UCSD-AML1 (cell line): ENCODE results near the gene MRPL54.
"Not testable (repeated sequence)": the region's sequence is repeated elsewhere in the genome, so short reads cannot be mapped to it uniquely, and the experiment has no call there.

ENCODE experiments used
- DNase-seq: peaks from one replicate; lab custom pipeline; 2025; ENCODE audit not compliant: unreplicated experiment; lab: John Stamatoyannopoulos, UW

Gene MRPL54

DNA sequence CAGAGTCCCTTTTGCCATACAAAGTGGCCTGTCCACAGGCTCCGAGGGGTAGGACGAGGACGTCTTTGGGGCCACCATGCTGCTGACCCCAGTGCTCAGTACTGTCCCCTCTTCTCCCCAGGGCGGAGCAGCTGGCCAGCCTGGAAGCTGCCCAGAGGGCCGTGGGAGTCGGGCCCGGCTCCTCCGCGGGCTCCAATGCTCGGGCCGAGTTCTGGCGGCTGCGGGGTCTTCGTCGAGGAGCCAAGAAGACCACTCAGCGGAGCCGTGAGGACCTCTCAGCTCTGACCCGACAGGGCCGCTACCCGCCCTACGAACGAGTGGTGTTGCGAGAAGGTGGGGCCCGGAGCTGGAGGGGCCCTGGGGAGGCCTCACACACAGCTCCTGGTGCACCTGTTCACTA lies 22.1 kb upstream of the MRPL54 start:
- DNase-seq = no peak

DNA sequence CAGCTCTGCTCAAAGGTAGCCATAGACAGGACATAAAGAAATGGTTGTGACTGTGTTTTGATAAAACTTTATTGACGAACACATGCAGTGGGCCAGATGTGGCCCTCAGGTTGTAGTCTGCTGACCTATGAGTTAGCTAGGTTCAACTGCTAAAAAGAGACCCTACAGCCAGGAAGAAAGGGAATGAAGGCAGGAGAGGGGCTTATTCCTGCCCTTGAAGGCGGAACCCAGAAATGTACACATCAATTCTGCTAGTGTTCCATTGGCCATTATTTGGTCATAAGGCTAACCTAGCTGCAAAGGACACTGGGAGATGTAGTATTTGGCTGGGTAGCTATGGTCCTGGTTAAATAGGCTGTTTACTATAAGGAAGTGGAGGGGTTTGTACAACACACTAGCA lies 19.0 kb upstream of the MRPL54 start:
- DNase-seq = no peak

DNA sequence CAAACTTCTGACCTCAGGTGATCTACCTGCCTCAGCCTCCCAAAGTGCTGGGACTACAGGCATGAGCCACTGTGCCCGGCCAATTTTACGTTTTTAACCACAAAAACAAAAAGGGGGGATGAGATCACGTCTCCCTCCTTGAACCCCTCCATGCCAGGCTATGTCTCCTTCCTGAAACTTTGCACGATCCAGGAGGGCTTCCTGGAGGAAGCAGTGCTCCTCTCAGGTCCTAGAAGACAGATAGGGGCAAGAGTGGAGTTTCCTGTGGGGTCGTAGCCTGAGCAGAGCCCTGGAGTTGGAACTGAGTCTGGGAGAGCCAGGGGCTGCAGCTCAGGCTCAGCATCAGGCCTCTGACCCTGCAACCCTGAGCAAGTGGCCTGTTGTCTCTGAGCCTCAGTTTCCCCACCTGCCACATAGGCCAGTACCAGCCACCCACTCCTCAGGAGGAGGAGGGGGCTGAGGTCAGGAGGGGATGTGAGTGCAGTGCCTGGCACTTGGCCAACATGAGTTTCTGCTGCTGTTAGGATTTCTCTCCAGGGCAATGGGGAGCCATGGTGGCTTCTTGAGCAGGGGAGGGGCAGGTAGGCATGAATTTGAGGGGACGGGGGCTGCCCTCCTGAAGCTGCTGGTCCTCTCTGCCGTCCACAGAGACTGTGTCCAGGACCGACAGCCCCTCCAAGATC lies 17.0 kb upstream of the MRPL54 start:
- DNase-seq = no peak

DNA sequence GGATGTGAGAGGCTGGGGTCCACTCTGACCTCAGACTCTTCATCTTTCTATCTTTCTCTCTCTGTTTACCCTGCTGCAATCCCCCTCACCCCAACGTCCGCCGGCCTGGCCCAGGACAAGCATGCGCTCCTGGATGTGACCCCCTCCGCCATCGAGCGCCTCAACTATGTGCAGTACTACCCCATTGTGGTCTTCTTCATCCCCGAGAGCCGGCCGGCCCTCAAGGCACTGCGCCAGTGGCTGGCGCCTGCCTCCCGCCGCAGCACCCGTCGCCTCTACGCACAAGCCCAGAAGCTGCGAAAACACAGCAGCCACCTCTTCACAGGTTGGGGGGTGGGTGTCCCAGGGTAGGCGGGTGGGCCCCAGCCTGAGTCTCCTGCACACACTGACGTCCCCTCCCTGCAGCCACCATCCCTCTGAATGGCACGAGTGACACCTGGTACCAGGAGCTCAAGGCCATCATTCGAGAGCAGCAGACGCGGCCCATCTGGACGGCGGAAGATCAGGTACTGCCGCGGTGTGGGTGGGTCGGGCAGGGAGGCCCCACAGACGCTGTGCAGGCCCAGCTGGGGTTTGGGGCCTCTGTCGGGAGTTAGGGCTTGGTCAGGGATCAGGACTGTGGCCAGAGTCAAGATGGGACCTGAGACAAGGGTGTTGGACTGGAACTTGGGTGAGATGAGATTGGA lies 16.0 kb upstream of the MRPL54 start:
- no peak for DNase-seq

DNA sequence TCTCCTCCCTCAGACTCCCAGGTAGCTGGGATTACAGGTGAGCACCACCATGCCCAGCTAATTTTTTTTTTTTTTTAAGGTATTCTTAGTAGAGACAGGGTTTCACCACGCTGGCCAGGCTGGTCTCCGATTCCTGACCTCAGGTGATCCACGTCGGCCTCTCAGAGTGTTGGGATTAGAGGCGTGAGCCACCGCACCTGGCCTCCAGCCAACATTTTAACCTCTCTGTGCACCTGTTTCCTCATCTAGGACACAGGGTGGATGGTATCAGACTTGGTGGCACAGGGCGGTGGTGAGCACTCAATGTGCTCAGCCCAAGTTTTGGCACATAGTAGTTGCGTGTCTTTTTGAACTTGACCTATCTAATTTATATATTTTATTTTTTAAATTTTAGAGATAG lies 13.5 kb upstream of the MRPL54 start:
- DNase-seq = no peak

DNA sequence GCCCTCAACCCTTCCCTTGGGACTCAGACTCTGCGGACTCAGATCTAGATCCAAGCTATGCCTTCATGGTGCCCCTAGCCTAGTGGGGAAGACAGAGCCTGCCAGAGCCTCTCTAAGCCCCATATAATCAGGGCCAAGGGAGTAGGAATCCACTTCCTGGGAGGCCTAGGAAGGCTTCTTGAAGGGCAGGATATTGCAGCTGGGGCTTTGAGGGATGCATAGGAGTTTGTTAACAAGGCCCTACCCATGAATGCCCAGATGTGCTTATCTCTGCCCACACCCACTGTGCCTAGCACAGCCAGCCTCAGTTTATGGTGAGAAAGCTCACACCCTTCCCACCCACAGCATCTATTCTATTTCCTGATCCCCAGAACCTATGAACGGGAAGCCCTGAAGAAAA lies 12.3 kb upstream of the MRPL54 start:
- no peak for DNase-seq

DNA sequence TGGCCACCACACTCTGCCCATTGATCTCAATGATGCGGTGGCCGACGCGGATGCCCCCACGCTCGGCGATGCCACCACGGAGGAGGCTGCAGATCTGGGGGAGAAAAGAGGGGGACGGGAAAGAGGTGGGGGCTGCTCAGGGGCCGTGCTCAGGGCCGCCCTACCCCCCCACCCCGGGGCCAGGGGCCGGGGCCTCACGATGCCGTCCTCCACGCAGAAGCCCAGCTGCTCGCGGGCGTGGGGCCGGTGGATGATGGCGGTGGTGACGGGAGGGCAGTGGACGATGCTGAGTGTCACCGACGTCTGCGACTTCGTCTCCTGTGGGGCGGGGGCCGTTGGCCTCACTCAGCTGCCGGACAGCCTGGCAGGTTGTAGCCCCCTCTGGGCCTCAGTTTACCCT lies 11.2 kb upstream of the MRPL54 start:
- DNase-seq = no peak

DNA sequence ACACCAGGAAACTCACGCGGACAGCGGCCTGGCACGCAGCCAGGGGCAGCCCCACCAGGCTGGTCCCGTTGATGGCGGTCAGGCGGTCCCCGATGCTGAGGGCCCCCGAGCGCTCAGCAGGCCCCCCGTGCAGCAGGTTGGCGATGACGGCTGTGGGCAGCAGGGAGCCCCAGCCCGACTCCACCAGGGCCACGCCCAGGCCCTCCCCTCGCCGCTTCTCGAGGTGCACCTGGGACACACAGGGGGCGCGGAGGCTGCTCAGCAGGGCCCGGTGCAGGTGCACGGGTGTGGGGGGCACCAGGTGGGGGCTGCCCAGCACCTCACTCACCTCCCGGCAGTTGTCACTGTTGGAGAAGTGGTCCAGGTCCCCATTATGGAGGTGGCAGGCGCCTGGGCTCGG lies 10.0 kb upstream of the MRPL54 start:
- DNase-seq = no peak

DNA sequence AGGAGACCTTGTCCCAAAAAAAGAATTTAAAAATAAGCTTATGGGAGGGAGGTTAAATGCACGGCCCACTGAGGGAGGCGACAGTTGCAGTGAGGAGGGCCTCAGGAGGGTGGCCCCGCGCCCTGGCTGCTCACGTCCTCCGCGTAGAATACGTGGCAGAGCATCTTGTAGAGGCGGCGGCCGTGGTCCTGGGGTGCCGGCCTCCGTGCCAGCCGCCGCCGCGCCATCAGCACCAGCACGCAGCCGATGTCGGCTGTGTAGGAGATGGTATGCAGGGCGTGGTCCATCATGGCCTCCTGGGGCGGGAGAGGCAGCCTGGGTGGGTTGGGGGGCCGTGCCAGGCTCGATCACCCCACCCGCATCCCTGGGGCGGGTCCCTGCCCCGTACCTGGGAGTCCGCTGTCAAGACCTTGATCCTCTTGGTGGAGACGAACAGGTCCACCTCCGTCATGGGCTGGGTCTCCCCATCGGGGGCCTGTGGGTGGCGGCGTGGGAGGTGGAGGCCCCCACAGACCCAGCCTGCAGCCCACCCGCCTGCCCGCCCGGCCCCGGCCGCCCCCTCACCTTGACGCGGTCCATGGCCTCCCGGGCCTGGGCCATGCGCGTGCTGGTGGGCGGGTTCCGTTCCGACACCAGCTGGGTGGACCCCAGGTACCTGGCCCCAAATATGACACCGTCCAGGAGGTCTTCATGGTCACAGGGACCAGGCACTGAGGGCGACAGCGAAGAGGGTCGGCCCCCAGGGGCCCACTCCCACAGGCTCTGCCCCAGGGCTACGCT lies 8.7 kb upstream of the MRPL54 start:
- no peak for DNase-seq

DNA sequence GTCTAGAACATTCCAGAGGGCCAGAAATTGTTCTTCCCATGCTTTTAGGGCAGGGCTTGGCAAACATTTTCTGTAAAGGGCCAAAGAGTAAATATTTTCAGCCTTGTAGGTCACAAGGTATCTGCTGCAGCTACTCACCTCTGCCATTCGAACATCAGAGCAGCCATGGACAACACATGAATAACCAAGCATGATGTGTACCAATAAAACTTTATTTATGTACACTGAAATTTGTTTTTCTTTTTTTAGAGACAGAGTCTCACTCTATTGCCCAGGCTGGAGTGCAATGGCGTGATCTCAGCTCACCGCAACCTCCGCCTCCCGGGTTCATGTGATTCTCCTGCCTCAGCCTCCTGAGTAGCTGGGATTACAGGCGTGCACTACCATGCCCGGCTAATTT lies 4.8 kb upstream of the MRPL54 start:
- DNase-seq = not testable (repeated sequence)

DNA sequence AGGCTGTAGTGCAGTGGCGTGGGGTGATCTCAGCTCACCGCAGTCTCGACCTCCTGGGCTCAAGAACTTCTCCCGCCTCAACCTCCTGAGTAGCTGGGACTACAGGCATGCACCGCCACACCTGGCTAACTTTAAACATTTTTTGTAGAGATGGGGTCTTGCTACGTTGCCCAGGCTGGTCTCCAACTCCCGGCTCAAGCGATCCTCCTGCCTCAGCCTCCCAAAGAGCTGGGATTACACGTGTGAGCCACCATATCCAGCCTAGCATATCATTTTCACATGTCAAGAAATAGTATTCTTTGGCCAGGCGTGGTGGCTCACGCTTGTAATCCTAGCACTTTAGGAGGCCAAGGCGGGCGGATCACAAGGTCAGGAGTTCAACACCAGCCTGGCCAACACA lies 4.2 kb upstream of the MRPL54 start:
- not testable (repeated sequence) for DNase-seq

DNA sequence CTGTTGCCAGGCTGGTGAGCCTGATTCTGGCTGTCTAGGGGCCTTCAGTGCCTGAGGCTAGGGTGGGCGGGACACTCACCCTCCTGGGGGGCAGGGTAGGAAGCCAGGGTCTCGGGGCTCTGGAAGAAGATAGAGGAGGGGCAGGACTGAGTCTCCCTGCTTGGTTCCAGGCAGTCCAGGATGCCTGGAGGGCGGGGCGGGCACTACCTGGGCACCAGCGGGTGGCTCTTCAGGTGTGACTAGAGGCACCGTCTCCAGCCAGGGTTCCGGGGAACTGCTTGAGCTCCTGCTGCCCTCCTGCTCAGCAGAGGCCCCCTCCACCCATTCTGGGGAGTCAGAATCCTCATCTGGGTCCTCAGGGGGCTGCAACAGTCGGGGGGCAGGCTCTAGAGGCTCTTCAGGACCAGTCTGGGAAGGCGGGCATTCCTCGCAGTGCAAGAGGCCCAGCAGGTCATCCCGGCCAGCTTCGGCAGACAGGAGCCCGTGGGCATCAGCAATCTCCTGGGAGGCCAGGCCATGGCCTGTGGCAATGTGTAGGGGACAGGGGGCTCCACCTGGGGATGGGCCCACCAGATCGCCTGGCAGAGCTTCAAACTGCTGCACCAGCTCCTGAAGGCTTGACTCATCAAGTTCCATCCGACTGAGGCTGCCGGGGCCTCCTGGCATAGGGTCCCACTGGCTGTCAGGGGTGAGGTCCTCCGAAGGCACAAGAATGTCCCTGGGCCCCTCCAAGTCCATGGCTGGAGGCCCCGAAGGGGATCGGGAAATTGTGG lies 2.8 kb upstream of the MRPL54 start:
- no peak for DNase-seq

DNA sequence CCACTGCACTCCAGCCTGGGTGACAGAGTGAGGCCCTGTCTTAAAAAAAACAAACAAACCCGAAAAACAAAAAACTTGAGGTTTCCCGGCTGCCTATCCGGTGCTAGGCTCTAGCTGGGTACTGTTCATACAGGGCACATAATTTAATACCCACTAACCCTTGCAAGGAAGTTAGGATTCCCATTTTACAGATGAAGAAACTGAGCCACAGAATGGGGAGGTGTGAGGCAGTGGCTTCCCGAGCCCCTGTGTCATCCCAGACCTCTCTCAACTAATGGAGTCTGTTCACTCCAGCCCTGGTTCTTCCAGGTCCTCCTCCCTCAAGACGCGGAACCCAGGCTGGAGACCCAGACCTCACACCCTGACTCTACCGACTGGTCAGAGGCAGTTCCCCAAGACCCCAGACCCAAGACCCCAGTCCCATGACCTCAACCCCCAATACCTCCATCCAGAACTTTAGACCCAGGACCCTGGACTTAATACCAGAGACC lies 1.6 kb upstream of the MRPL54 start:
- no peak for DNase-seq

DNA sequence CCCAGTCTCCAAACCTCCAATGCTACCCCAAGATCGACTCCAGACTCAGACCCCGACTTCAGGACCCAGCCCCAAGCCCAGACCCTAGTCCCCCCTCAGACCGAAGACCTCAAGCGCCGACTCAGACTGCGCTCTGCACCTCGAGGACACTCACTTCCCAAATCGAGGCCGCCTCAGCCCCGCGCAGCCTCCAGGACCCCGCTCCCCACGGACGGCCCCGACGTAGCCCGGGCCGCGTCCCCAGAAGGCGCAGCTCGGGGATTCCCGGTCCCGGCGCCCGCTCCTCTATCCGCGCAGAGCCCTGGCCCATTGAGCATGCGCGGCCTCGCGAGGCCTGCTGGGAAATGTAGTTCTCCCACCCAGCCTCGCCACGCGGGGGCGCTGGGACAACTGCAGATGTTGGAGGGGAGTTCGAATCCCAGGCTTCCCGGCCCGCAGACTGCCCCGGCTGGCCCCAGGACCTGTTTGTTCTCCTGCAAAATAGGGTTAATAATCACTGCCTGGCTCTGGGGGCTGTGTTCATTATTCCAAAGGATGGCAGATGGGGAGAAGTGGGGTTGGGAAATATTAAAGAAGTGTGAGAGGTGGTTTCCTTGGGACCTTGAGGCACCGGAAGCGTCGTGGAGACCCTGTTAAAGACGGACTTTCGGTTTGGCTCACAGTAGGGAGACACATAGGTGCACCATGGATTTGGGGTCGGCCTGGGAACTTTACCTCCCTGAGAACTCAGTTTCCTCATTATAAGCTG lies 926 bp upstream of the MRPL54 start, which contains the start of gene APBA3:
Gene APBA3 (minus strand): TSS at position 311 of the 748 bp plus-strand sequence. CDS start 1,428 bp downstream, outside the sequence.
- DNase-seq = peak; percentile 96

DNA sequence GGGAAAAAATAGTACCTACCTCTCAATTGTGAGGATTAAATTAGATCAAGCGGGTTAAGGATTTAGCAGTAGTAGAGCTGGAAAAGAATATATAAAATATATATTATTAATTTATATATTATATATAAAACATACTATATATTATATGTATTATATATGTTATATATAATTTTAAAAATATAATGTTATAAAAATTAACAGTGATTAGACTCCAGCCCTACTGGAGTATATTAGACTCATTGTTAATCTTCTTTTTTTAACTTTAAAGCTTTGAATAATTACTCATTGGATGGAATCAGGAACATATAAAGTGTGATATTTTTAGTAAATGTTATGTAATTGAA lies 380 bp upstream of the MRPL54 start:
- DNase-seq = no peak

DNA sequence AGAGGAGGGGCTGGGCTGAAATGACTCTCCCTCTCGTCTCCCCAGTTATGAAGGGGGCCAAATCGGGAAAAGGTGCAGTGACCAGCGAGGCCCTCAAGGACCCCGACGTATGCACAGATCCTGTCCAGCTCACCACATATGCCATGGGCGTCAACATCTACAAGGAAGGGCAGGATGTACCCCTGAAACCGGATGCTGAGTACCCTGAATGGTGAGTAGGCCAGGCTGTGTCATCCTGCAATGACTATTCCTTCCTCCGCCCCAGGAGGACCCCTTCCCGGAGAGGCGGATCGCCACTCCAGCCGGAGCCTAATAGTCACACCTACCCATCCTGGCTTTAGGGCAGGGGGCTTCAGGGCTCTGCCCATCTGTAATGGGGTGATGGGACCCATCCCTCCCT lies 2.6 kb downstream of the MRPL54 start:
- DNase-seq = no peak

DNA sequence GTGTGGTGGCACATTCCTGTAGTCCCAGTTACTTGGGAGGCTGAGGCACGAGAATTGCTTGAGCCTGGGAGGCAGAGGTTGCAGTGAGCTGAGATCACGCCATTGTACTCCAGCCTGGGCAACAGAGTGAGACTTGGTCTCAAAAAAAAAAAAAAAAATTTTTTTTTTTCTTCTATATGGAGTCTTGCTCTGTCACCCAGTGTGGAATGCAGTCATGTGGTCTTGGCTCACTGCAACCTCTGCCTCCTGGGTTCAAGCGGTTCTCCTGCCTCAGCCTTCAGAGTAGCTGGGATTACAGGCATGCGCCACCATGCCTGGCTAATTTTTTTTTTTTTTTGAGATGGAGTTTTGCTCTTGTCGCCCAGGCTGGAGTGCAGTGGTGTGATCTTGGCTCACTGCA lies 3.3 kb downstream of the MRPL54 start:
- DNase-seq = not testable (repeated sequence)

DNA sequence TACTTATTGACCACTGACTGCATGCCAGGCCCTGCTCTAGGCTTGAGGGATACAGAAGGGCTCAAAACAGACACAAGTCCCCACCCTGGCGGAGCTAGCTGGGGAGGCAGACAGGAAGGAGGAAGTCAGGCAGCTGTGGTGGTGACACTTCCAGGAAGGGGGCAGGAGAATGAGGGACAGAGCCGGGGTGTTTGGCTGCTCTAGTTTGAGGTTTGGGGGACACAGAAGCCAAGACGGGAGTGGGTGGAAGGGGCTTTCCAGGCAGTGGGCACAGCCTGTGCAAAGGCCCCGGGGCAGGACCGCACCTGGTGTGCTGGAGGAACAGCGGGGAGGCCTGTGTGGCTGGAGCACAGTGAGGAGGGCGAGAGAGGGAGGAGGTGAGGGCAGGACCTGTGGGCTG lies 4.0 kb downstream of the MRPL54 start:
- DNase-seq = peak; percentile 26

DNA sequence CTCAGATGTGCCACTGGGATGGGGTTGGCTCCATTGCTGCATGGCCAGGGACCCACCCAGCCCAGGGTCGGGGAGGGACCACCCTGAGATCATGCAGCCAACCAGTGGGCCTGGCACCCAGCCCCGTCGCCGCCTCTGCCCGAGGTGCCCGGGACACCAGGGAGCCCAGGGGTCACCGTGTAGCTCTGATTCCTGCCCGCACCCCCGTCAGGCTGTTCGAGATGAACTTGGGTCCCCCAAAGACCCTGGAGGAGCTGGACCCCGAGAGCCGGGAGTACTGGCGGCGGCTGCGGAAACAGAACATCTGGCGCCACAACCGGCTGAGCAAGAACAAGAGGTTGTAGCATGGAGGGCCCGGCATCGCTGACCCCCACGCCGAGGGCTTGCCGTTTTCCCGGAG lies 4.6 kb downstream of the MRPL54 start:
- DNase-seq = no peak

DNA sequence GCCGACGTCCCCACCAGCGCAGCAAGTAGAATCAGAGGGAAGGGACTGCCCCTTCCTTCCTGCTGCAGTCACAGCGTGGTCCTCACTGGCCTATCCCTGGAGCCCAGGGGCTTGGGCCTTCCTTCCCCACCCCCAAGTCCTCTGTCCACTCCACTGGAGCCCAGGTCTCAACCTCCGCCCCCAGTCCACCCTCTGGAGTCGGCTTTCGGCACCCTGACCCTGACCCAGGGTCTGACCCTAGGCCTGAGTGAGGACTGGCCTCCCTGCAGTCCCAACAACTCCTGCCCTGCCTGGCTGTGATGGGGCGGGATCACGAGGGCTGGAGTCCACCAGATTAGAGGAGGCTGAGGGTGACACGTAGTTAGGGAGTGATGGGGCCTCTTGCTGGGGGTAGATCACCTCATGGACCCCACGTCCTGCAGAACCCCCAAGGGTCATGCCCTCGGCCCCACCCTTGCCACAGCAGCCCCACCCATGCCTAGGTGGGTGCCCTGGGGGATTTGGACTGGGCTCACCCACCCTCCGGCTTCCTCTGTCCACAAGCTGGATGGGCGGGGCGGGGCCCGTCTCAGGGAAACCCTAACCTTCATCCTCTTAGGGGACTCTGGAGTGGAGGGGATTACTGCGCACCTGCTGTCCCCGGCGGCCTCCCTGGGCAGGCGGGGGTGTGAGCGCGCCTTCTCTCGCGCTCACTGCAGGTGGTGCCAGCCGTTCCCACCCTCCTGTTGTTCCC lies 5.7 kb downstream of the MRPL54 start:
- no peak for DNase-seq
